ENCODE results near the gene ZNF425. TPM values are rescaled to one million over a fixed set of nuclear protein-coding genes. Genes with fewer than 3 reads are reported as not detected.
A peak's percentile ranks its signal among the peaks of the same experiment; 100 is the strongest.
"Not testable (repeated sequence)": the region's sequence is repeated elsewhere in the genome, so short reads cannot be mapped to it uniquely, and the experiment has no call there.

Gene ZNF425
- total RNA-seq, 1 donor from 2014 or later, result 4.9 TPM

GRCh38 chr7:149153346-149153745 lies 27.2 kb upstream of the ZNF425 start:
- H3K36me3 Mint-ChIP-seq (ENCODE audit: low read depth), result peaks cover 26% of the 10 kb centered on the region
- DNase-seq (ENCODE audit: low read depth, low spot score), result no peak
- no peak for TF ChIP-seq CTCF (conservative IDR thresholded peaks at IDR 0.05)
- H3K9me3 Mint-ChIP-seq, result peaks cover 2% of the 10 kb centered on the region
- H3K27ac Mint-ChIP-seq (ENCODE audit: unreplicated experiment), result no peak overlapping the region
- H3K27me3 Mint-ChIP-seq (ENCODE audit: low read depth), result no peaks in the 10 kb centered on the region
- peaks cover 11% of the 10 kb centered on the region for H3K4me1 Mint-ChIP-seq
- no peak overlapping the region for H3K4me3 Mint-ChIP-seq

- peak overlapping the region; percentile 63 for H3K4me3 Mint-ChIP-seq
- H3K9me3 Mint-ChIP-seq, result no peaks in the 10 kb centered on the region
- no peak for TF ChIP-seq CTCF (conservative IDR thresholded peaks at IDR 0.05)
- DNase-seq (ENCODE audit: low read depth, low spot score), result no peak
- no peaks in the 10 kb centered on the region for H3K27me3 Mint-ChIP-seq (ENCODE audit: low read depth)
- H3K36me3 Mint-ChIP-seq (ENCODE audit: low read depth), result peaks cover 16% of the 10 kb centered on the region
- peaks cover 18% of the 10 kb centered on the region for H3K4me1 Mint-ChIP-seq
- H3K27ac Mint-ChIP-seq (ENCODE audit: unreplicated experiment), result no peak overlapping the region
These were observed 24.9 kb upstream of the ZNF425 start for GRCh38 chr7:149150981-149151380.

GRCh38 chr7:149147752-149148653 lies 21.9 kb upstream of the ZNF425 start:
- no peak for TF ChIP-seq CTCF (conservative IDR thresholded peaks at IDR 0.05)
- DNase-seq (ENCODE audit: low read depth, low spot score), result peak; percentile 45
- Mint-ChIP-seq H3K27ac (ENCODE audit: unreplicated experiment) (peak overlapping the region; percentile 96), H3K36me3 (ENCODE audit: low read depth) (no peaks in the 10 kb centered on the region), H3K4me1 (peaks cover 28% of the 10 kb centered on the region), H3K4me3 (peak overlapping the region; percentile 92), H3K9me3 (no peaks in the 10 kb centered on the region), H3K27me3 (ENCODE audit: low read depth) (no peaks in the 10 kb centered on the region)

- Mint-ChIP-seq H3K27ac (ENCODE audit: unreplicated experiment) (peak within 1 kb of the TSS; percentile 96), H3K27me3 (ENCODE audit: low read depth) (no peaks in the 10 kb centered on the region), H3K4me3 (peak within 1 kb of the TSS; percentile 92), H3K9me3 (no peaks in the 10 kb centered on the region), H3K36me3 (ENCODE audit: low read depth) (no peaks in the 10 kb centered on the region), H3K4me1 (peaks cover 28% of the 10 kb centered on the region)
- peak; percentile 88 for TF ChIP-seq CTCF (conservative IDR thresholded peaks at IDR 0.05)
- peak; percentile 72 for DNase-seq (ENCODE audit: low read depth, low spot score)
These were observed 21.1 kb upstream of the ZNF425 start, which contains the start of gene ZNF398 for GRCh38 chr7:149147072-149147751. TSS of gene ZNF398 (plus strand) at chr7:149147453. CDS start at chr7:149147743, 290 bp downstream.

- no peaks in the 10 kb centered on the region for H3K9me3 Mint-ChIP-seq
- no peaks in the 10 kb centered on the region for H3K27me3 Mint-ChIP-seq (ENCODE audit: low read depth)
- no peak for DNase-seq (ENCODE audit: low read depth, low spot score)
- H3K27ac Mint-ChIP-seq (ENCODE audit: unreplicated experiment), result no peak overlapping the region
- H3K4me3 Mint-ChIP-seq, result peak overlapping the region; percentile 83
- no peak for TF ChIP-seq CTCF (conservative IDR thresholded peaks at IDR 0.05)
- H3K36me3 Mint-ChIP-seq (ENCODE audit: low read depth), result no peaks in the 10 kb centered on the region
- H3K4me1 Mint-ChIP-seq, result peaks cover 28% of the 10 kb centered on the region
These were observed 19.1 kb upstream of the ZNF425 start for GRCh38 chr7:149145031-149145845.

GRCh38 chr7:149144436-149144922 lies 18.4 kb upstream of the ZNF425 start:
- H3K9me3 Mint-ChIP-seq; H3K4me3 Mint-ChIP-seq; H3K27me3 Mint-ChIP-seq (ENCODE audit: low read depth); DNase-seq (ENCODE audit: low read depth, low spot score); H3K27ac Mint-ChIP-seq (ENCODE audit: unreplicated experiment); H3K36me3 Mint-ChIP-seq (ENCODE audit: low read depth): not testable (repeated sequence)
- peaks cover 23% of the 10 kb centered on the region for H3K4me1 Mint-ChIP-seq

Measured in neural crest cell (in vitro differentiated cells).